ENCODE data around the gene KCNH6.

KCNH6 gene

GRCh38 chr17:63550817-63551639 lies 27.9 kb downstream of the KCNH6 start:
- DNase-seq (ENCODE audit: low read depth, low spot score), result no peak

- DNase-seq (ENCODE audit: low read depth, low spot score), result no peak
These were observed 29.1 kb downstream of the KCNH6 start for GRCh38 chr17:63552211-63552610.

GRCh38 chr17:63555500-63556156 lies 32.5 kb downstream of the KCNH6 start:
- no peak for DNase-seq (ENCODE audit: low read depth, low spot score)

GRCh38 chr17:63557416-63557815 lies 34.3 kb downstream of the KCNH6 start:
- no peak for DNase-seq (ENCODE audit: low read depth, low spot score)

- no peak for DNase-seq (ENCODE audit: low read depth, low spot score)
These were observed 35.3 kb downstream of the KCNH6 start for GRCh38 chr17:63558441-63558840.

- no peak for DNase-seq (ENCODE audit: low read depth, low spot score)
These were observed 38.7 kb downstream of the KCNH6 start for GRCh38 chr17:63561819-63562218.

- DNase-seq (ENCODE audit: low read depth, low spot score), result no peak
These were observed 40.2 kb downstream of the KCNH6 start for GRCh38 chr17:63563339-63563738.

GRCh38 chr17:63564562-63564961 lies 41.4 kb downstream of the KCNH6 start:
- no peak for DNase-seq (ENCODE audit: low read depth, low spot score)

GRCh38 chr17:63567229-63567628 lies 44.1 kb downstream of the KCNH6 start:
- no peak for DNase-seq (ENCODE audit: low read depth, low spot score)

- DNase-seq (ENCODE audit: low read depth, low spot score), result no peak
These were observed 45.4 kb downstream of the KCNH6 start for GRCh38 chr17:63568563-63568962.

- no peak for DNase-seq (ENCODE audit: low read depth, low spot score)
These were observed 48.6 kb downstream of the KCNH6 start for GRCh38 chr17:63571632-63572310.

- DNase-seq (ENCODE audit: low read depth, low spot score), result no peak
These were observed 50.5 kb downstream of the KCNH6 start for GRCh38 chr17:63573634-63574033.

GRCh38 chr17:63578027-63578768 lies 55.0 kb downstream of the KCNH6 start:
- DNase-seq (ENCODE audit: low read depth, low spot score), result no peak

GRCh38 chr17:63578769-63579111 lies 55.6 kb downstream of the KCNH6 start:
- DNase-seq (ENCODE audit: low read depth, low spot score), result no peak

GRCh38 chr17:63579633-63580032 lies 56.5 kb downstream of the KCNH6 start:
- DNase-seq (ENCODE audit: low read depth, low spot score), result no peak

- DNase-seq (ENCODE audit: low read depth, low spot score), result no peak
These were observed 64.6 kb downstream of the KCNH6 start for GRCh38 chr17:63587770-63588169.

- DNase-seq (ENCODE audit: low read depth, low spot score), result no peak
These were observed 65.6 kb downstream of the KCNH6 start for GRCh38 chr17:63588797-63589196.

GRCh38 chr17:63589646-63590045 lies 66.5 kb downstream of the KCNH6 start:
- no peak for DNase-seq (ENCODE audit: low read depth, low spot score)

GRCh38 chr17:63592797-63593196 lies 69.6 kb downstream of the KCNH6 start:
- DNase-seq (ENCODE audit: low read depth, low spot score), result no peak

- no peak for DNase-seq (ENCODE audit: low read depth, low spot score)
These were observed 72.0 kb downstream of the KCNH6 start for GRCh38 chr17:63595132-63595531.
